A549 treated with AZD9567 at 1 μM for 4 hours (cell line): ENCODE measurements around the gene TMEM200B. TPM values are rescaled to one million over a fixed set of nuclear protein-coding genes. Genes with fewer than 3 reads are reported as not detected.

Source experiments
- total RNA-seq: library from RNA; stranded (reverse); fragments of 200-300 nt; extraction: Qiagen RNA extraction; gene quantifications from 5 replicates; pipeline ENCODE4 v1.2.3, GENCODE V29; 2022; ENCODE audit not compliant: insufficient read depth

TMEM200B gene
- 0.08 to 0.19 TPM (median 0.12 TPM) in 4 of 5 replicates, not detected in the other for total RNA-seq

GRCh38 chr1:29123887-29124365 is at the start of gene TMEM200B:
Gene TMEM200B (minus strand): TSS chr1:29123903. CDS start chr1:29121828, 2,075 bp downstream.

Other genes with a start within 250 kb of the TMEM200B start
- 3.0 to 5.5 TPM (median 4.0 TPM) in 5 replicates for gene EPB41, start 209.3 kb downstream of the TMEM200B start, total RNA-seq
- gene SRSF4, start 58.0 kb upstream of the TMEM200B start, total RNA-seq, result 45.2 to 50.6 TPM (median 48.8 TPM) in 5 replicates
- gene MECR, start 107.0 kb upstream of the TMEM200B start, total RNA-seq, result 21.3 to 39.3 TPM (median 23.8 TPM) in 5 replicates
- gene PTPRU, start 112.6 kb upstream of the TMEM200B start, total RNA-seq, result 6.7 to 19.3 TPM (median 7.2 TPM) in 5 replicates